SK-N-SH treated with all-trans-retinoic acid at 6 μM for 48 hours (cell line): ENCODE results near the gene LYRM4.

Experiments used
- ATAC-seq: fragments of 200-7000 bp; cut with Tn5 transposase; 3 replicates; pipeline ENCODE4 v1.9.1; 2020; ENCODE audit warnings: mild to moderate bottlenecking, moderate library complexity
- ARNTL ChIP-seq: fragments of 450-650 bp; formaldehyde crosslinking; IDR thresholded peaks from 2 replicates; pipeline ENCODE4 v1.5.0; 2020; ENCODE audit warnings: low read depth, mild to moderate bottlenecking, moderate library complexity, borderline replicate concordance
- BACH2 ChIP-seq: fragments of 250-450 bp; sonication (Bioruptor Pico); IDR thresholded peaks from 2 replicates; pipeline ENCODE4 v1.9.0; 2021; ENCODE audit warnings: mild to moderate bottlenecking, borderline replicate concordance
- CSDC2 ChIP-seq: fragments of 250-450 bp; sonication (Bioruptor Pico); IDR thresholded peaks from 2 replicates; pipeline ENCODE4 v1.5.0; 2020; ENCODE audit warnings: mild to moderate bottlenecking, moderate library complexity
- ESRRG ChIP-seq: fragments of 250-450 bp; sonication (Bioruptor Pico); IDR thresholded peaks from 2 replicates; pipeline ENCODE4 v1.6.1; 2021; ENCODE audit warnings: mild to moderate bottlenecking
- GLIS3 ChIP-seq: fragments of 250-450 bp; sonication (Bioruptor Pico); IDR thresholded peaks from 2 replicates; pipeline ENCODE4 v1.5.0; 2020; ENCODE audit warnings: mild to moderate bottlenecking, moderate library complexity
- ISL1 ChIP-seq: fragments of 250-450 bp; sonication (Bioruptor Pico); IDR thresholded peaks from 2 replicates; pipeline ENCODE4 v2.1.2; 2022; ENCODE audit warnings: mild to moderate bottlenecking, moderate library complexity
- OSR1 ChIP-seq: fragments of 250-450 bp; sonication (Bioruptor Pico); IDR thresholded peaks from 2 replicates; pipeline ENCODE4 v1.8.0; 2022; ENCODE audit warnings: moderate library complexity, mild to moderate bottlenecking, inconsistent platforms
- PPARA ChIP-seq: fragments of 250-450 bp; sonication (Bioruptor Pico); IDR thresholded peaks from 2 replicates; pipeline ENCODE4 v1.5.0; 2020; ENCODE audit warnings: mild to moderate bottlenecking, borderline replicate concordance
- RARB ChIP-seq: fragments of 250-450 bp; sonication (Bioruptor Pico); IDR thresholded peaks from 2 replicates; pipeline ENCODE4 v1.8.0; 2021; ENCODE audit warnings: mild to moderate bottlenecking, moderate library complexity
- SNAI2 ChIP-seq: fragments of 250-450 bp; sonication (Bioruptor Pico); IDR thresholded peaks from 2 replicates; pipeline ENCODE4 v1.5.0; 2020; ENCODE audit warnings: mild to moderate bottlenecking, moderate library complexity
- TCF4 ChIP-seq: fragments of 250-450 bp; sonication (Bioruptor Pico); IDR thresholded peaks from 2 replicates; pipeline ENCODE4 v1.8.0; 2021; ENCODE audit warnings: mild to moderate bottlenecking, moderate library complexity, borderline replicate concordance
- TOX ChIP-seq: fragments of 250-450 bp; sonication (Bioruptor Pico); IDR thresholded peaks from 2 replicates; pipeline ENCODE4 v1.8.0; 2021; ENCODE audit warnings: mild to moderate bottlenecking, moderate library complexity, borderline replicate concordance
- ZC3H10 ChIP-seq: fragments of 250-450 bp; sonication (Bioruptor Pico); IDR thresholded peaks from 2 replicates; pipeline ENCODE4 v1.5.1; 2021; ENCODE audit warnings: mild to moderate bottlenecking, moderate library complexity
- ZFP3 ChIP-seq: fragments of 250-450 bp; sonication (Bioruptor Pico); IDR thresholded peaks from 2 replicates; pipeline ENCODE4 v1.5.0; 2020; ENCODE audit warnings: mild to moderate bottlenecking, moderate library complexity
- ZFP30 ChIP-seq: fragments of 450-650 bp; formaldehyde crosslinking; IDR thresholded peaks from 2 replicates; pipeline ENCODE4 v1.5.0; 2022; ENCODE audit warnings: mild to moderate bottlenecking, moderate library complexity
- ZNF565 ChIP-seq: fragments of 450-650 bp; formaldehyde crosslinking; conservative IDR thresholded peaks from 2 replicates; pipeline ENCODE4 v1.5.0; 2020; ENCODE audit warnings: low read depth, mild to moderate bottlenecking, moderate library complexity
- ZNF70 ChIP-seq: fragments of 450-650 bp; formaldehyde crosslinking; IDR thresholded peaks from 2 replicates; pipeline ENCODE4 v1.5.0; 2020; ENCODE audit warnings: mild to moderate bottlenecking, moderate library complexity
- ZNF8 ChIP-seq: fragments of 450-650 bp; formaldehyde crosslinking; IDR thresholded peaks from 2 replicates; pipeline ENCODE4 v1.5.0; 2020; ENCODE audit warnings: mild to moderate bottlenecking, moderate library complexity
- TF ChIP-seq, protein P1 (sequence below): fragments of 250-450 bp; sonication (Bioruptor Pico); IDR thresholded peaks from 2 replicates; pipeline ENCODE4 v1.8.0; 2020; ENCODE audit warnings: mild to moderate bottlenecking, moderate library complexity, borderline replicate concordance
- TF ChIP-seq, protein P2 (sequence below): fragments of 250-450 bp; sonication (Bioruptor Pico); IDR thresholded peaks from 2 replicates; pipeline ENCODE4 v1.5.1; 2021; ENCODE audit warnings: mild to moderate bottlenecking, moderate library complexity
- TF ChIP-seq, protein P3 (sequence below): fragments of 250-450 bp; sonication (Bioruptor Pico); IDR thresholded peaks from 2 replicates; pipeline ENCODE4 v1.5.1; 2020; ENCODE audit warnings: low read depth, mild to moderate bottlenecking, moderate library complexity
- TF ChIP-seq, protein P4 (sequence below): fragments of 250-450 bp; sonication (Bioruptor Pico); IDR thresholded peaks from 2 replicates; pipeline ENCODE4 v1.5.0; 2020; ENCODE audit warnings: mild to moderate bottlenecking, moderate library complexity

The LYRM4 gene

DNA sequence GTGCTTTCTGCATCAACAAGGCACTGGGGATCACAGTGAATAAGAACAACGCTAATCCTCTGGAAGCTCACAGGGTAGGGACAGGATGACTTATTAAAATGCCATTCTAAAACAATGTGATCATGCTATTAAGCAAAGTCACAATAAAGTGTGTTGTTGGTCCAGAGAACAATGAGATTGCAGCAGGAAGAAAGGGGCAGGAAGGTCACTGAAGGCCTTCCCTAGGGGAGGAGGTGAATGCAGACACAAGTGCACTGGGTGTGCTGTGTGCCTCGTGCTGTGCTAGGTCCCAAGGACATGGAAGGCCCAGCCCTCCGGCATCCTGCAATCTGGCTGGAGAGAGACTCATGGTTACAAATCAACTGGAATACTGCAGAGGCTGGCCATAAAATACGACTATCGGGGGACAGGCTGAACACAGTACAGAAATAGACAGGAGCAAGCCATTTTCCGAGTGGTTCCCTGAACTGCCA lies 55.7 kb downstream of the LYRM4 start:
- TF ChIP-seq, protein P1, sequence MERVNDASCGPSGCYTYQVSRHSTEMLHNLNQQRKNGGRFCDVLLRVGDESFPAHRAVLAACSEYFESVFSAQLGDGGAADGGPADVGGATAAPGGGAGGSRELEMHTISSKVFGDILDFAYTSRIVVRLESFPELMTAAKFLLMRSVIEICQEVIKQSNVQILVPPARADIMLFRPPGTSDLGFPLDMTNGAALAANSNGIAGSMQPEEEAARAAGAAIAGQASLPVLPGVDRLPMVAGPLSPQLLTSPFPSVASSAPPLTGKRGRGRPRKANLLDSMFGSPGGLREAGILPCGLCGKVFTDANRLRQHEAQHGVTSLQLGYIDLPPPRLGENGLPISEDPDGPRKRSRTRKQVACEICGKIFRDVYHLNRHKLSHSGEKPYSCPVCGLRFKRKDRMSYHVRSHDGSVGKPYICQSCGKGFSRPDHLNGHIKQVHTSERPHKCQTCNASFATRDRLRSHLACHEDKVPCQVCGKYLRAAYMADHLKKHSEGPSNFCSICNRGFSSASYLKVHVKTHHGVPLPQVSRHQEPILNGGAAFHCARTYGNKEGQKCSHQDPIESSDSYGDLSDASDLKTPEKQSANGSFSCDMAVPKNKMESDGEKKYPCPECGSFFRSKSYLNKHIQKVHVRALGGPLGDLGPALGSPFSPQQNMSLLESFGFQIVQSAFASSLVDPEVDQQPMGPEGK (CRISPR knock-in tag): no peak
- TF ChIP-seq BACH2 (CRISPR knock-in tag) (no peak), ZC3H10 (CRISPR knock-in tag) (no peak), ZFP30 (no peak), ZFP3 (CRISPR knock-in tag) (no peak), SNAI2 (CRISPR knock-in tag) (no peak), TCF4 (no peak), PPARA (CRISPR knock-in tag) (no peak), ESRRG (CRISPR knock-in tag) (no peak), OSR1 (CRISPR knock-in tag) (no peak), ZNF8 (no peak), ARNTL (CRISPR knock-in tag) (no peak), CSDC2 (CRISPR knock-in tag) (no peak), GLIS3 (CRISPR knock-in tag) (no peak), TOX (no peak), ISL1 (no peak)
- TF ChIP-seq, protein P2, sequence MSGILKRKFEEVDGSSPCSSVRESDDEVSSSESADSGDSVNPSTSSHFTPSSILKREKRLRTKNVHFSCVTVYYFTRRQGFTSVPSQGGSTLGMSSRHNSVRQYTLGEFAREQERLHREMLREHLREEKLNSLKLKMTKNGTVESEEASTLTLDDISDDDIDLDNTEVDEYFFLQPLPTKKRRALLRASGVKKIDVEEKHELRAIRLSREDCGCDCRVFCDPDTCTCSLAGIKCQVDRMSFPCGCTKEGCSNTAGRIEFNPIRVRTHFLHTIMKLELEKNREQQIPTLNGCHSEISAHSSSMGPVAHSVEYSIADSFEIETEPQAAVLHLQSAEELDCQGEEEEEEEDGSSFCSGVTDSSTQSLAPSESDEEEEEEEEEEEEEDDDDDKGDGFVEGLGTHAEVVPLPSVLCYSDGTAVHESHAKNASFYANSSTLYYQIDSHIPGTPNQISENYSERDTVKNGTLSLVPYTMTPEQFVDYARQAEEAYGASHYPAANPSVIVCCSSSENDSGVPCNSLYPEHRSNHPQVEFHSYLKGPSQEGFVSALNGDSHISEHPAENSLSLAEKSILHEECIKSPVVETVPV (CRISPR knock-in tag): no peak
- TF ChIP-seq, protein P3, sequence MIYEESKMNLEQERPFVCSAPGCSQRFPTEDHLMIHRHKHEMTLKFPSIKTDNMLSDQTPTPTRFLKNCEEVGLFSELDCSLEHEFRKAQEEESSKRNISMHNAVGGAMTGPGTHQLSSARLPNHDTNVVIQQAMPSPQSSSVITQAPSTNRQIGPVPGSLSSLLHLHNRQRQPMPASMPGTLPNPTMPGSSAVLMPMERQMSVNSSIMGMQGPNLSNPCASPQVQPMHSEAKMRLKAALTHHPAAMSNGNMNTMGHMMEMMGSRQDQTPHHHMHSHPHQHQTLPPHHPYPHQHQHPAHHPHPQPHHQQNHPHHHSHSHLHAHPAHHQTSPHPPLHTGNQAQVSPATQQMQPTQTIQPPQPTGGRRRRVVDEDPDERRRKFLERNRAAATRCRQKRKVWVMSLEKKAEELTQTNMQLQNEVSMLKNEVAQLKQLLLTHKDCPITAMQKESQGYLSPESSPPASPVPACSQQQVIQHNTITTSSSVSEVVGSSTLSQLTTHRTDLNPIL (CRISPR knock-in tag): no peak
- ATAC-seq: no peak

DNA sequence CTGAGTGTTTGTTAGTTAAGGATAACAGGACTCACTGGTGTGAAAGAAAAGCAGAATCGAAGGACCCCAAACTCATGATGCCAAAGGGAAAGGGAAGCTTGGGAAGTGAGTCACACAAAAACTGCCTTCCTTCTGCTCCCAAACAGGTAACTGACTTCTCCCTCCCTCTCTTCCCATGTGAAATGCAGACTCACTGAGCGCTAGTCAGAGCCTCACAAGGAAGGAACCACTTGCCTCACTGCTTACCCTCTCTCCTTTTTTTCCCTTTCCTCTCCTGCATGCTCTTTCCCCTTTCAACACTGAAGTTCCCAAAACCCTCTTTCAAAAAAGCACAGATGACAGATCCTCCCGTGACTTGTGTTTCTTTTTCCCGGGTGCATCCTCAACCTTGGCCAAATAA lies 56.4 kb downstream of the LYRM4 start:
- no peak for ATAC-seq
- TF ChIP-seq, protein P3 (CRISPR knock-in tag): no peak
- TF ChIP-seq CSDC2 (CRISPR knock-in tag) (no peak), ZNF70 (CRISPR knock-in tag) (no peak), ZFP30 (no peak), GLIS3 (CRISPR knock-in tag) (no peak), OSR1 (CRISPR knock-in tag) (no peak), TOX (no peak), RARB (CRISPR knock-in tag) (no peak), BACH2 (CRISPR knock-in tag) (no peak), ZNF565 (CRISPR knock-in tag) (no peak), ZFP3 (CRISPR knock-in tag) (no peak), ZC3H10 (CRISPR knock-in tag) (no peak), ISL1 (no peak), ESRRG (CRISPR knock-in tag) (no peak)
- TF ChIP-seq, protein P1 (CRISPR knock-in tag): no peak
- TF ChIP-seq, protein P4, sequence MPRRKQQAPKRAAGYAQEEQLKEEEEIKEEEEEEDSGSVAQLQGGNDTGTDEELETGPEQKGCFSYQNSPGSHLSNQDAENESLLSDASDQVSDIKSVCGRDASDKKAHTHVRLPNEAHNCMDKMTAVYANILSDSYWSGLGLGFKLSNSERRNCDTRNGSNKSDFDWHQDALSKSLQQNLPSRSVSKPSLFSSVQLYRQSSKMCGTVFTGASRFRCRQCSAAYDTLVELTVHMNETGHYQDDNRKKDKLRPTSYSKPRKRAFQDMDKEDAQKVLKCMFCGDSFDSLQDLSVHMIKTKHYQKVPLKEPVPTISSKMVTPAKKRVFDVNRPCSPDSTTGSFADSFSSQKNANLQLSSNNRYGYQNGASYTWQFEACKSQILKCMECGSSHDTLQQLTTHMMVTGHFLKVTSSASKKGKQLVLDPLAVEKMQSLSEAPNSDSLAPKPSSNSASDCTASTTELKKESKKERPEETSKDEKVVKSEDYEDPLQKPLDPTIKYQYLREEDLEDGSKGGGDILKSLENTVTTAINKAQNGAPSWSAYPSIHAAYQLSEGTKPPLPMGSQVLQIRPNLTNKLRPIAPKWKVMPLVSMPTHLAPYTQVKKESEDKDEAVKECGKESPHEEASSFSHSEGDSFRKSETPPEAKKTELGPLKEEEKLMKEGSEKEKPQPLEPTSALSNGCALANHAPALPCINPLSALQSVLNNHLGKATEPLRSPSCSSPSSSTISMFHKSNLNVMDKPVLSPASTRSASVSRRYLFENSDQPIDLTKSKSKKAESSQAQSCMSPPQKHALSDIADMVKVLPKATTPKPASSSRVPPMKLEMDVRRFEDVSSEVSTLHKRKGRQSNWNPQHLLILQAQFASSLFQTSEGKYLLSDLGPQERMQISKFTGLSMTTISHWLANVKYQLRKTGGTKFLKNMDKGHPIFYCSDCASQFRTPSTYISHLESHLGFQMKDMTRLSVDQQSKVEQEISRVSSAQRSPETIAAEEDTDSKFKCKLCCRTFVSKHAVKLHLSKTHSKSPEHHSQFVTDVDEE (CRISPR knock-in tag): no peak
- TF ChIP-seq, all 23 proteins: peak for 0
